NB4 (cell line): Measurements from ENCODE around the gene IDI1.
A peak's percentile ranks its signal among the peaks of the same experiment; 100 is the strongest.

Source experiments
- DNase-seq: peaks from one replicate; pipeline ENCODE4 v3.0.0; 2010; ENCODE audit warnings: low read depth
- H3K4me3 ChIP-seq: one replicate; pipeline ENCODE4 v1.5.1; 2011; ENCODE audit warnings: mild to moderate bottlenecking, low read depth, low read length, moderate library complexity
- CTCF ChIP-seq: IDR thresholded peaks from one replicate; pipeline ENCODE4 v1.5.1; 2012; ENCODE audit warnings: low read depth, low read length
- MAX ChIP-seq: IDR thresholded peaks from 2 replicates; pipeline ENCODE4 v1.6.1; 2011; ENCODE audit warnings: low read depth, low read length
- MYC ChIP-seq: IDR thresholded peaks from 2 replicates; pipeline ENCODE4 v1.6.1; 2011; ENCODE audit warnings: low read depth, low read length
- POLR2A ChIP-seq: IDR thresholded peaks from 2 replicates; pipeline ENCODE4 v1.6.1; 2011; ENCODE audit warnings: mild to moderate bottlenecking; ENCODE audit not compliant: insufficient read length; ENCODE audit errors: extremely low read depth

Gene IDI1

GRCh38 chr10:996031-996430 lies 52.9 kb downstream of the IDI1 start:
- H3K4me3 ChIP-seq = no peak overlapping the region
- no peak for TF ChIP-seq MAX
- TF ChIP-seq POLR2A = no peak
- TF ChIP-seq MYC = no peak
- TF ChIP-seq CTCF = no peak
- DNase-seq = no peak

GRCh38 chr10:995559-995926 lies 53.4 kb downstream of the IDI1 start:
- H3K4me3 ChIP-seq = no peak overlapping the region
- TF ChIP-seq MYC = no peak
- DNase-seq = no peak

- DNase-seq = no peak
- no peak for TF ChIP-seq MYC
- no peak for TF ChIP-seq MAX
- TF ChIP-seq CTCF = no peak
- TF ChIP-seq POLR2A = no peak
- H3K4me3 ChIP-seq = no peak overlapping the region
These were observed 53.9 kb downstream of the IDI1 start for GRCh38 chr10:994836-995558.

- no peak for DNase-seq
- TF ChIP-seq CTCF (no peak), MYC (no peak), MAX (no peak), POLR2A (no peak)
- H3K4me3 ChIP-seq = no peak overlapping the region
These were observed 56.0 kb downstream of the IDI1 start for GRCh38 chr10:992871-993270.

- no peak for DNase-seq
- no peak overlapping the region for H3K4me3 ChIP-seq
- no peak for TF ChIP-seq MYC
- TF ChIP-seq CTCF = no peak
- TF ChIP-seq MAX = no peak
- TF ChIP-seq POLR2A = no peak
These were observed 56.5 kb downstream of the IDI1 start for GRCh38 chr10:992467-992866.

- DNase-seq = no peak
- TF ChIP-seq POLR2A (no peak), MAX (no peak)
- H3K4me3 ChIP-seq = peak overlapping the region; percentile 19
These were observed 58.1 kb downstream of the IDI1 start for GRCh38 chr10:990808-991207.
